Measurements from ENCODE around the gene ZC2HC1B.

DNA sequence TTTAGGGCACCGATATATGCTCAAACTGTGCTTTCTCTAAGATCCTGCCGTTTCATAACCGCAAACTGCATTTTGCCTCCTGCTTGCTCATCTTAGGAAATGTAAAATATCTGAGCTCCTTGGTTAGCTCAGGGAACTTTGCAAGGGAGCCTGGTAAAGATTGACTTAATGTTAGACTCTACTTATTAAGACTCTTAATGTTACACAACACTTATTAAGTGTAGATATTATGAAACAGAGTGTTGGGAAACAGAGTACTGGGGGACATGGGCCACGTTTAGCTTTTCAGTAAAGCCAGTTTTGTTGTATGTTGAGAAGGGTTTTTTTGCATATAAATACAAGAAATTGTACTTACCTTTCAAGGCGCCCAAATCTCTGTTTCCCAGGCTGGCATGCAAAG is 19.2 kb upstream of the ZC2HC1B start:
- TF ChIP-seq, protein P1, sequence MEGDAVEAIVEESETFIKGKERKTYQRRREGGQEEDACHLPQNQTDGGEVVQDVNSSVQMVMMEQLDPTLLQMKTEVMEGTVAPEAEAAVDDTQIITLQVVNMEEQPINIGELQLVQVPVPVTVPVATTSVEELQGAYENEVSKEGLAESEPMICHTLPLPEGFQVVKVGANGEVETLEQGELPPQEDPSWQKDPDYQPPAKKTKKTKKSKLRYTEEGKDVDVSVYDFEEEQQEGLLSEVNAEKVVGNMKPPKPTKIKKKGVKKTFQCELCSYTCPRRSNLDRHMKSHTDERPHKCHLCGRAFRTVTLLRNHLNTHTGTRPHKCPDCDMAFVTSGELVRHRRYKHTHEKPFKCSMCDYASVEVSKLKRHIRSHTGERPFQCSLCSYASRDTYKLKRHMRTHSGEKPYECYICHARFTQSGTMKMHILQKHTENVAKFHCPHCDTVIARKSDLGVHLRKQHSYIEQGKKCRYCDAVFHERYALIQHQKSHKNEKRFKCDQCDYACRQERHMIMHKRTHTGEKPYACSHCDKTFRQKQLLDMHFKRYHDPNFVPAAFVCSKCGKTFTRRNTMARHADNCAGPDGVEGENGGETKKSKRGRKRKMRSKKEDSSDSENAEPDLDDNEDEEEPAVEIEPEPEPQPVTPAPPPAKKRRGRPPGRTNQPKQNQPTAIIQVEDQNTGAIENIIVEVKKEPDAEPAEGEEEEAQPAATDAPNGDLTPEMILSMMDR (conservative IDR thresholded peaks at IDR 0.05 in 1 of 2, IDR thresholded peaks at IDR 0.05 in 1 of 2; ENCODE audit: extremely low read depth in 1 of 2, insufficient read depth in 1 of 2, low read depth in 1 of 2, low read length in 2 of 2) = no peak
- TF ChIP-seq EZH2 (IDR thresholded peaks at IDR 0.05; ENCODE audit: borderline replicate concordance, low read length) = no peak
